ENCODE data around the gene COL13A1. TPM values are rescaled to one million over a fixed set of nuclear protein-coding genes. Genes with fewer than 3 reads are reported as not detected.

COL13A1 gene
- polyA plus RNA-seq, 1 of the 3 experiments (the other 2 are of a cell fraction) = 26.7 TPM

- Histone ChIP-seq H3F3A (replicated peaks; ENCODE audit: insufficient read depth) (no peaks in the 10 kb centered on the region), H3K4me2 (no peak overlapping the region), H3K79me2 (ENCODE audit: insufficient read depth) (no peaks in the 10 kb centered on the region), H3K27ac (ENCODE audit: low read depth in 2 of 2, low read length in 1 of 2) (no peak overlapping the region), H3K27me3 (ENCODE audit: insufficient read depth) (no peaks in the 10 kb centered on the region), H3K9me3 (no peaks in the 10 kb centered on the region), H2AFZ (ENCODE audit: low read depth) (no peak overlapping the region), H3K9ac (no peak overlapping the region), H3K4me3 (ENCODE audit: low read depth in 2 of 2, low read length in 1 of 2) (no peak overlapping the region), H4K20me1 (ENCODE audit: insufficient read depth) (no peaks in the 10 kb centered on the region), H3K4me1 (ENCODE audit: control insufficient read depth in 1 of 2, insufficient read depth in 2 of 2, low read depth in 1 of 2, low read length in 1 of 2) (no peaks in the 10 kb centered on the region; a peak in 1 of 4 replicates), H3K36me3 (replicated peaks in 1 of 2; ENCODE audit: control insufficient read depth in 1 of 2, insufficient read depth in 2 of 2, low read length in 1 of 2) (no peaks in the 10 kb centered on the region), H3K9me2 (no peaks in the 10 kb centered on the region)
- ChIA-PET POLR2A (no interaction called here), CTCF (interaction anchor here (1.2 to 2.5 kb wide), 3 partner anchors 9 to 435 kb away, joined by 4 to 14 read pairs (median 9); no protein-coding TSS in a partner anchor)
- 83% methylated on average over 8 of the region's 8 CpGs for WGBS (ENCODE audit: low lambda C conversion rate)
- TF ChIP-seq SMC3 (IDR thresholded peaks at IDR 0.05; ENCODE audit: low read depth, low read length) (no peak), FOSL2 (IDR thresholded peaks at IDR 0.05; ENCODE audit: borderline replicate concordance, low read depth) (no peak)
- TF ChIP-seq, protein P1, sequence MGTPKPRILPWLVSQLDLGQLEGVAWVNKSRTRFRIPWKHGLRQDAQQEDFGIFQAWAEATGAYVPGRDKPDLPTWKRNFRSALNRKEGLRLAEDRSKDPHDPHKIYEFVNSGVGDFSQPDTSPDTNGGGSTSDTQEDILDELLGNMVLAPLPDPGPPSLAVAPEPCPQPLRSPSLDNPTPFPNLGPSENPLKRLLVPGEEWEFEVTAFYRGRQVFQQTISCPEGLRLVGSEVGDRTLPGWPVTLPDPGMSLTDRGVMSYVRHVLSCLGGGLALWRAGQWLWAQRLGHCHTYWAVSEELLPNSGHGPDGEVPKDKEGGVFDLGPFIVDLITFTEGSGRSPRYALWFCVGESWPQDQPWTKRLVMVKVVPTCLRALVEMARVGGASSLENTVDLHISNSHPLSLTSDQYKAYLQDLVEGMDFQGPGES (IDR thresholded peaks at IDR 0.05; ENCODE audit: low read depth, low read length) = no peak
- TF ChIP-seq, protein P2, sequence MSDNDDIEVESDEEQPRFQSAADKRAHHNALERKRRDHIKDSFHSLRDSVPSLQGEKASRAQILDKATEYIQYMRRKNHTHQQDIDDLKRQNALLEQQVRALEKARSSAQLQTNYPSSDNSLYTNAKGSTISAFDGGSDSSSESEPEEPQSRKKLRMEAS (IDR thresholded peaks at IDR 0.05; ENCODE audit: low read depth) = no peak
- no peak for DNase-seq
These were observed 148.1 kb downstream of the COL13A1 start for GRCh38 chr10:69949770-69950169.

DNA sequence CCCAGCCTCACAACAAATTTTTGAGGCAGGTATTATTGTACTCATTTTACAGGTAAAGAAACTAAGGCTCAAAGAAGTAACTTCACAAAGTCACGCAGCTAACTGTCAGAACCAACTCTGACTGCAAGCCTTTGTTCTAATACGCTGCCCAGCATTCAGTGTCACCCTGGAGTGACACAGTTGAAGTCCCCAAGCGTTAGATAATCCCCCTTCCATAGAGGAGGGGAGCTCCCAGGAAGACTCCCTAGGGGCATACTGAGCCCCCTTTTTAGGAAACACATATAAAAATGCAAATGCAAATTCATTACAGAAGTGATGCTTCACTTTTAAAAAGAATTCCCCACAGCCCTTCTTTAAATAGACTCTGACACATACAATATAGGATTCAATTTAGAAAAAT, 150.0 kb downstream of the COL13A1 start:
- Histone ChIP-seq H3K4me3 (ENCODE audit: low read depth in 2 of 2, low read length in 1 of 2) (no peak overlapping the region), H2AFZ (ENCODE audit: low read depth) (no peak overlapping the region), H3K79me2 (ENCODE audit: insufficient read depth) (no peaks in the 10 kb centered on the region), H3K36me3 (replicated peaks in 1 of 2; ENCODE audit: control insufficient read depth in 1 of 2, insufficient read depth in 2 of 2, low read length in 1 of 2) (no peaks in the 10 kb centered on the region), H3K9me3 (no peaks in the 10 kb centered on the region), H4K20me1 (ENCODE audit: insufficient read depth) (no peaks in the 10 kb centered on the region), H3K27me3 (ENCODE audit: insufficient read depth) (no peaks in the 10 kb centered on the region), H3F3A (replicated peaks; ENCODE audit: insufficient read depth) (no peaks in the 10 kb centered on the region), H3K4me2 (no peak overlapping the region), H3K4me1 (ENCODE audit: control insufficient read depth in 1 of 2, insufficient read depth in 2 of 2, low read depth in 1 of 2, low read length in 1 of 2) (no peaks in the 10 kb centered on the region), H3K27ac (ENCODE audit: low read depth in 2 of 2, low read length in 1 of 2) (no peak overlapping the region), H3K9me2 (no peaks in the 10 kb centered on the region), H3K9ac (no peak overlapping the region)
- DNase-seq = no peak
- TF ChIP-seq ELF1 (IDR thresholded peaks at IDR 0.05) (no peak), FOSL2 (IDR thresholded peaks at IDR 0.05; ENCODE audit: borderline replicate concordance, low read depth) (no peak), SIN3A (IDR thresholded peaks at IDR 0.05; ENCODE audit: borderline replicate concordance, low read depth, low read length) (no peak), RFX5 (IDR thresholded peaks at IDR 0.05; ENCODE audit: low read length) (no peak)
- TF ChIP-seq, protein P3, sequence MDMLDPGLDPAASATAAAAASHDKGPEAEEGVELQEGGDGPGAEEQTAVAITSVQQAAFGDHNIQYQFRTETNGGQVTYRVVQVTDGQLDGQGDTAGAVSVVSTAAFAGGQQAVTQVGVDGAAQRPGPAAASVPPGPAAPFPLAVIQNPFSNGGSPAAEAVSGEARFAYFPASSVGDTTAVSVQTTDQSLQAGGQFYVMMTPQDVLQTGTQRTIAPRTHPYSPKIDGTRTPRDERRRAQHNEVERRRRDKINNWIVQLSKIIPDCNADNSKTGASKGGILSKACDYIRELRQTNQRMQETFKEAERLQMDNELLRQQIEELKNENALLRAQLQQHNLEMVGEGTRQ (IDR thresholded peaks at IDR 0.05; ENCODE audit: borderline replicate concordance, low read depth, low read length) = no peak
- ChIA-PET CTCF (interaction anchor here (1.0 to 1.6 kb wide), 4 partner anchors 9 to 322 kb away, joined by 3 to 6 read pairs (median 3); no protein-coding TSS in a partner anchor), POLR2A (no interaction called here)
- WGBS (ENCODE audit: low lambda C conversion rate) = 83% methylated on average over 3 of the region's 3 CpGs

All from SK-N-SH (cell line).